HCT116 (cell line): ENCODE data around the gene HSF4. TPM values are rescaled to one million over a fixed set of nuclear protein-coding genes. Genes with fewer than 3 reads are reported as not detected.

ENCODE experiments used
- ATAC-seq: fragments of 200-7000 bp; cut with Tn5 transposase; 2 replicates; pipeline ENCODE4 v1.9.1; 2020; ENCODE audit warnings: mild to moderate bottlenecking, moderate library complexity
- BruUV-seq: library from RNA; stranded (reverse); fragments of 400-500 nt; replicated peaks from 2 replicates; lab custom pipeline; 2021; lab: Mats Ljungman, UMichigan
- CTCF ChIA-PET: fragments of 300-600 bp; sonication (Branson Sonifier 250); formaldehyde crosslinking; loops from one replicate; lab custom pipeline; 2021; ENCODE audit warnings: antibody characterized with exemption; lab: Charles Lee
- POLR2A ChIA-PET: fragments of 300-600, 350-600 bp; sonication (Branson Sonifier 250); formaldehyde crosslinking; loops from one replicate; lab custom pipeline; 2021; ENCODE audit warnings: antibody characterized with exemption; lab: Charles Lee
- RAD21 ChIA-PET, 2 experiments: fragments of 300-600 bp; sonication (Branson Sonifier 250); formaldehyde crosslinking; loops; one replicate each; lab custom pipeline; 2023; ENCODE audit warnings: low total read pairs in 2 of 2; ENCODE audit not compliant: uncharacterized antibody in 2 of 2, unreplicated experiment in 2 of 2, low non-redundant PET in 1 of 2; lab: Charles Lee
- DNase-seq: peaks from one replicate; pipeline ENCODE4 v3.0.0-alpha.2; 2010; ENCODE audit warnings: low read depth, low spot score
- H2AFZ ChIP-seq: fragments of 200-600 bp; shearing (Covaris generic), sonication (generic); 2 replicates; pipeline ENCODE4 v1.6.1; 2017; ENCODE audit warnings: low read depth, mixed run types, mixed read lengths, antibody characterized with exemption, low read length; ENCODE audit not compliant: poor library complexity, severe bottlenecking
- H3K27ac ChIP-seq: 2 replicates; pipeline ENCODE4 v1.5.1; 2012; ENCODE audit warnings: low read depth, low read length
- H3K27me3 ChIP-seq: fragments of 200-600 bp; sonication (generic); 2 replicates; pipeline ENCODE4 v1.6.1; 2016; ENCODE audit warnings: mixed run types, low read length, mixed read lengths; ENCODE audit not compliant: insufficient read depth
- H3K36me3 ChIP-seq, 2 experiments: fragments of 200-500 bp in 1 of 2; fragments of 200-600 bp in 1 of 2; sonication (Bioruptor generic) in 1 of 2; sonication (generic) in 1 of 2; 2 replicates each; pipeline versions ENCODE4 v1.5.1 to v1.6.1; 2014 to 2016; ENCODE audit warnings: low read length in 2 of 2, inconsistent platforms in 1 of 2, mixed read lengths in 1 of 2, mixed run types in 1 of 2; ENCODE audit not compliant: insufficient read depth in 2 of 2, control insufficient read depth in 1 of 2
- H3K4me1 ChIP-seq, 2 experiments: fragments of 200-600 bp in 1 of 2; sonication (generic) in 1 of 2; 2 replicates each; pipeline versions ENCODE4 v1.5.1 to v1.6.1; 2012 to 2017; ENCODE audit warnings: low read length in 2 of 2, inconsistent platforms in 1 of 2, mild to moderate bottlenecking in 1 of 2, mixed read lengths in 1 of 2, mixed run types in 1 of 2, moderate library complexity in 1 of 2; ENCODE audit not compliant: insufficient read depth in 2 of 2, control insufficient read depth in 1 of 2
- H3K4me2 ChIP-seq: fragments of 200-600 bp; sonication (generic); 2 replicates; pipeline ENCODE4 v1.6.1; 2017; ENCODE audit warnings: mixed run types, low read length, mixed read lengths
- H3K4me3 ChIP-seq, 2 experiments: fragments of 200-600 bp in 1 of 2; sonication (generic) in 1 of 2; replicated peaks in 1 of 2; 2 replicates each; pipeline ENCODE4 v1.5.1; 2011 to 2016; ENCODE audit warnings: low read length in 2 of 2, control low read depth in 1 of 2, low read depth in 1 of 2, mild to moderate bottlenecking in 1 of 2, mixed read lengths in 1 of 2, mixed run types in 1 of 2
- H3K79me2 ChIP-seq: fragments of 200-600 bp; sonication (generic); 2 replicates; pipeline ENCODE4 v1.6.1; 2017; ENCODE audit warnings: mild to moderate bottlenecking, mixed run types, low read length, moderate library complexity, mixed read lengths; ENCODE audit not compliant: insufficient read depth
- H3K9ac ChIP-seq: fragments of 200-600 bp; sonication (generic); 2 replicates; pipeline ENCODE4 v1.6.1; 2016; ENCODE audit warnings: low read length, mixed read lengths
- H3K9me2 ChIP-seq: fragments of 200-600 bp; sonication (generic), shearing (Covaris generic); 2 replicates; pipeline ENCODE4 v1.6.1; 2017; ENCODE audit warnings: mixed run types, mild to moderate bottlenecking, moderate library complexity; ENCODE audit not compliant: insufficient read depth
- H3K9me3 ChIP-seq, 2 experiments: fragments of 200-500 bp in 1 of 2; fragments of 200-600 bp in 1 of 2; sonication (Bioruptor generic) in 1 of 2; sonication (generic) in 1 of 2; 2 replicates each; pipeline ENCODE4 v1.6.1; 2014 to 2017; ENCODE audit warnings: low read length in 2 of 2, mixed read lengths in 2 of 2, inconsistent platforms in 1 of 2, low read depth in 1 of 2, mild to moderate bottlenecking in 1 of 2, mixed run types in 1 of 2, moderate library complexity in 1 of 2; ENCODE audit not compliant: control insufficient read depth in 1 of 2, insufficient read depth in 1 of 2
- H4K20me1 ChIP-seq: fragments of 200-600 bp; sonication (generic), shearing (Covaris generic); 2 replicates; pipeline ENCODE4 v1.6.1; 2017; ENCODE audit warnings: mixed run types, mild to moderate bottlenecking, moderate library complexity; ENCODE audit not compliant: insufficient read depth
- CBX3 ChIP-seq: IDR thresholded peaks from 2 replicates; pipeline ENCODE4 v1.6.1; 2012; ENCODE audit warnings: low read depth
- CEBPB ChIP-seq: IDR thresholded peaks from 2 replicates; pipeline ENCODE4 v1.6.1; 2012; ENCODE audit warnings: low read depth
- ELF1 ChIP-seq: IDR thresholded peaks from 2 replicates; pipeline ENCODE4 v1.6.1; 2012; ENCODE audit warnings: low read depth, borderline replicate concordance
- EZH2phosphoT487 ChIP-seq: fragments of 200-600 bp; IDR thresholded peaks from 2 replicates; pipeline ENCODE4 v1.6.1; 2018; ENCODE audit warnings: antibody characterized with exemption, borderline replicate concordance
- FOSL1 ChIP-seq: IDR thresholded peaks from 2 replicates; pipeline ENCODE4 v1.6.1; 2012; ENCODE audit warnings: low read depth
- JUND ChIP-seq: IDR thresholded peaks from 2 replicates; pipeline ENCODE4 v1.6.1; 2012
- POLR2AphosphoS5 ChIP-seq: IDR thresholded peaks from 2 replicates; pipeline ENCODE4 v1.6.1; 2011; ENCODE audit warnings: mild to moderate bottlenecking, low read depth, low read length, moderate library complexity
- RAD21 ChIP-seq: IDR thresholded peaks from 2 replicates; pipeline ENCODE4 v1.6.1; 2012; ENCODE audit warnings: low read depth, mild to moderate bottlenecking
- SIN3A ChIP-seq: IDR thresholded peaks from 2 replicates; pipeline ENCODE4 v1.6.1; 2012; ENCODE audit warnings: low read depth
- SP1 ChIP-seq: IDR thresholded peaks from 2 replicates; pipeline ENCODE4 v1.6.1; 2012; ENCODE audit warnings: low read depth
- YY1 ChIP-seq: IDR thresholded peaks from 2 replicates; pipeline ENCODE4 v1.6.1; 2011; ENCODE audit warnings: low read length, low read depth, moderate library complexity, mild to moderate bottlenecking; ENCODE audit not compliant: insufficient replicate concordance; ENCODE audit errors: extremely low read depth
- ZFX ChIP-seq: fragments of 450-650 bp; IDR thresholded peaks from 2 replicates; pipeline ENCODE4 v1.6.1; 2017
- ZNF274 ChIP-seq: fragments of 200-500 bp; sonication (Bioruptor generic); IDR thresholded peaks from 2 replicates; pipeline ENCODE4 v1.6.1; 2014; ENCODE audit warnings: mild to moderate bottlenecking, low read depth, low read length, inconsistent platforms
- intact Hi-C: fragments of 100-400 bp; cut with micrococcal nuclease; formaldehyde crosslinking; loops from 2 replicates; pipeline ENCODE4 v1.10.0; 2022
- total RNA-seq: library from RNA; stranded (reverse); gene quantifications from one replicate; pipeline ENCODE4 v1.2.1, GENCODE V29; 2021; ENCODE audit not compliant: unreplicated experiment
- TF ChIP-seq, protein P1 (sequence below): IDR thresholded peaks from 2 replicates; pipeline ENCODE4 v1.6.1; 2011; ENCODE audit warnings: mild to moderate bottlenecking, low read length, moderate library complexity; ENCODE audit not compliant: insufficient replicate concordance; ENCODE audit errors: extremely low read depth
- TF ChIP-seq, protein P2 (sequence below), 3 experiments: fragments of 200-600 bp in 1 of 3; sonication (generic) in 1 of 3; IDR thresholded peaks in 2 of 3; conservative IDR thresholded peaks in 1 of 3; 2 replicates each; pipeline ENCODE4 v1.5.1; 2012 to 2017; ENCODE audit warnings: low read depth in 2 of 3, low read length in 2 of 3, antibody characterized with exemption in 1 of 3, borderline replicate concordance in 1 of 3, control low read depth in 1 of 3, mild to moderate bottlenecking in 1 of 3, mixed read lengths in 1 of 3, mixed run types in 1 of 3, moderate library complexity in 1 of 3; ENCODE audit not compliant: insufficient read depth in 1 of 3
- TF ChIP-seq, protein P3 (sequence below): IDR thresholded peaks from 2 replicates; pipeline ENCODE4 v1.6.1; 2012

The HSF4 gene
- total RNA-seq, 1 experiment from 2014 or later, result 46.6 TPM

DNA sequence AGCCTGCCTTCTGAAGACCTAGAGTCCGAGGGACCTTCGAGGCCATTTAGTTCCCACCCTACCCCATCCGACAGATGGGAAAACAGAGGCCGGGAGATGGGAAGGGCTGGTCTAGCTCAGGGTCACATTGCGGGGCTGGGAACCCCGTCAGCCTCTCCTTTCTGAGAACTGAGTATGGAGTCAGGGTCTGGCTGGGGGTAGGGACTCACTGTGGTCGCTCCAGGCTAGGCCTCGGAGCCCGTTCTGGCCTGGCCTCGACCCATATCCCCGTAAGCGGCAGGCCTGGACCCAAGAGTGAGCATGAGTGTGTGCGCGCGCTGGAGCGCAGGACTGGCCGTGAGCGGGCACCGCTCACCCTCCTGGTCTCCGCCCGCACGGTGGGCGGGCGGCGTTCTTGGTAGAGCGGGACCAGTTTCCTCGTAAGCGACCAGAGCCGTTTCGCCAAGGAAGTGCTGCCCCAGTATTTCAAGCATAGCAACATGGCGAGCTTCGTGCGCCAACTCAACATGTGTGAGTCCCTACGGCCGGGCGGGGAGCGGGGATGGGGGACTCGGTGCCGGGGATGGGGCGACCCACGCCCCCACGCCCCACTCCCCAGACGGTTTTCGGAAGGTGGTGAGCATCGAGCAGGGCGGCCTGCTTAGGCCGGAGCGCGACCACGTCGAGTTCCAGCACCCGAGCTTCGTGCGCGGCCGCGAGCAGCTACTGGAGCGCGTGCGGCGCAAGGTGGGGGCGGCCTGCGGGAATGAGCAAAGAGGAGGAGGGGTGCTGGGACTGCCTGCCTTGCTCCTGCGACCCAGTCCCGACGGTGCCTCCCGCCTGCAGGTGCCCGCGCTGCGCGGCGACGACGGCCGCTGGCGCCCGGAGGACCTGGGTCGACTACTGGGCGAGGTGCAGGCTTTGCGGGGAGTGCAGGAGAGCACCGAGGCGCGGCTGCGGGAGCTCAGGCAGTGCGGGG, 855 bp downstream of the HSF4 start (continued):
- TF ChIP-seq ZFX (no peak), ZNF274 (no peak), SIN3A (no peak), JUND (no peak), POLR2AphosphoS5 (no peak), CBX3 (no peak)
- TF ChIP-seq, protein P1, sequence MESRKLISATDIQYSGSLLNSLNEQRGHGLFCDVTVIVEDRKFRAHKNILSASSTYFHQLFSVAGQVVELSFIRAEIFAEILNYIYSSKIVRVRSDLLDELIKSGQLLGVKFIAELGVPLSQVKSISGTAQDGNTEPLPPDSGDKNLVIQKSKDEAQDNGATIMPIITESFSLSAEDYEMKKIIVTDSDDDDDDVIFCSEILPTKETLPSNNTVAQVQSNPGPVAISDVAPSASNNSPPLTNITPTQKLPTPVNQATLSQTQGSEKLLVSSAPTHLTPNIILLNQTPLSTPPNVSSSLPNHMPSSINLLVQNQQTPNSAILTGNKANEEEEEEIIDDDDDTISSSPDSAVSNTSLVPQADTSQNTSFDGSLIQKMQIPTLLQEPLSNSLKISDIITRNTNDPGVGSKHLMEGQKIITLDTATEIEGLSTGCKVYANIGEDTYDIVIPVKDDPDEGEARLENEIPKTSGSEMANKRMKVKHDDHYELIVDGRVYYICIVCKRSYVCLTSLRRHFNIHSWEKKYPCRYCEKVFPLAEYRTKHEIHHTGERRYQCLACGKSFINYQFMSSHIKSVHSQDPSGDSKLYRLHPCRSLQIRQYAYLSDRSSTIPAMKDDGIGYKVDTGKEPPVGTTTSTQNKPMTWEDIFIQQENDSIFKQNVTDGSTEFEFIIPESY, result no peak
- TF ChIP-seq, all 23 proteins: peak for 0

DNA sequence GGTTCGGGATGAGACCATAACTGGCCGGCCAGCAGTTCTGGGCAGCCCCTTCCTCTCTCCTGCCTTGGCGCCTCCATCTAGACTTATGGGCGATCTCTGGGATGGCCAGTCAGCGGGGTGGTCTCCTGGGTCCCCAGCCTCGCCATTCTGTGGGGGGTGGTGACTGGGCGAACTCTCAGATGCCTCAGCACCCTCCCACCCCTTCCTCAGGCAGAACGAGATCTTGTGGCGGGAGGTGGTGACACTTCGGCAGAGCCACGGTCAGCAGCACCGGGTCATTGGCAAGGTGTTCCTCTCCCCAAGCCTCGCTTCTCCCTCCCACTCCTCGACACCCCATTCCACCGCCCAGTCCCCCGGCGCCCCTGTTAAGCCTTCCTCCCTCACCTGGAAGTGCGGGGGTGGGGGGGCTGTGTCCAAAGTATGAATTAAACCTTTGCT, 1.6 kb downstream of the HSF4 start:
- no peaks in the 10 kb centered on the region for H3K36me3 ChIP-seq
- no peaks in the 10 kb centered on the region for H4K20me1 ChIP-seq
- DNase-seq (no peak), ATAC-seq (no peak)
- H3K27me3 ChIP-seq, result no peaks in the 10 kb centered on the region
- POLR2A ChIA-PET, result no interaction called here
- RAD21 ChIA-PET, result no interaction called here
- CTCF ChIA-PET, result interaction anchor here (0.8 to 5.6 kb wide), 2 partner anchors 7 to 148 kb away, joined by 3 to 52 read pairs; partner anchors contain the start of genes FBXL8 and TRADD
- intact Hi-C loops, result no loop called here
- no peak overlapping the region for H3K27ac ChIP-seq
- H3K4me3 ChIP-seq, result no peak overlapping the region
- peaks cover 3% of the 10 kb centered on the region; the same call in 1 of the 2 replicates for H3K79me2 ChIP-seq
- no peak overlapping the region for H3K4me2 ChIP-seq
- H3K4me1 ChIP-seq, result peaks cover 32 to 40% of the 10 kb centered on the region in 2 experiments
- no peak overlapping the region for H2AFZ ChIP-seq
- no TSS peak for BruUV-seq
- no peaks in the 10 kb centered on the region for H3K9me3 ChIP-seq
- TF ChIP-seq EZH2phosphoT487, result no peak
- TF ChIP-seq, protein P1, result no peak
- TF ChIP-seq, protein P2, sequence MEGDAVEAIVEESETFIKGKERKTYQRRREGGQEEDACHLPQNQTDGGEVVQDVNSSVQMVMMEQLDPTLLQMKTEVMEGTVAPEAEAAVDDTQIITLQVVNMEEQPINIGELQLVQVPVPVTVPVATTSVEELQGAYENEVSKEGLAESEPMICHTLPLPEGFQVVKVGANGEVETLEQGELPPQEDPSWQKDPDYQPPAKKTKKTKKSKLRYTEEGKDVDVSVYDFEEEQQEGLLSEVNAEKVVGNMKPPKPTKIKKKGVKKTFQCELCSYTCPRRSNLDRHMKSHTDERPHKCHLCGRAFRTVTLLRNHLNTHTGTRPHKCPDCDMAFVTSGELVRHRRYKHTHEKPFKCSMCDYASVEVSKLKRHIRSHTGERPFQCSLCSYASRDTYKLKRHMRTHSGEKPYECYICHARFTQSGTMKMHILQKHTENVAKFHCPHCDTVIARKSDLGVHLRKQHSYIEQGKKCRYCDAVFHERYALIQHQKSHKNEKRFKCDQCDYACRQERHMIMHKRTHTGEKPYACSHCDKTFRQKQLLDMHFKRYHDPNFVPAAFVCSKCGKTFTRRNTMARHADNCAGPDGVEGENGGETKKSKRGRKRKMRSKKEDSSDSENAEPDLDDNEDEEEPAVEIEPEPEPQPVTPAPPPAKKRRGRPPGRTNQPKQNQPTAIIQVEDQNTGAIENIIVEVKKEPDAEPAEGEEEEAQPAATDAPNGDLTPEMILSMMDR (IDR thresholded peaks at IDR 0.05 in 2 of 3, conservative IDR thresholded peaks at IDR 0.05 in 1 of 3; ENCODE audit: borderline replicate concordance in 1 of 3, insufficient read depth in 1 of 3, low read depth in 2 of 3, low read length in 2 of 3), result no peak
- no peak for TF ChIP-seq POLR2AphosphoS5
- TF ChIP-seq ZFX, result no peak
- no peak for TF ChIP-seq SP1
- TF ChIP-seq JUND, result no peak
- TF ChIP-seq FOSL1, result no peak
- no peak for TF ChIP-seq RAD21
- TF ChIP-seq CBX3, result no peak
- TF ChIP-seq CEBPB, result no peak
- TF ChIP-seq YY1, result no peak
- no peak for TF ChIP-seq SIN3A
- TF ChIP-seq, protein P3, sequence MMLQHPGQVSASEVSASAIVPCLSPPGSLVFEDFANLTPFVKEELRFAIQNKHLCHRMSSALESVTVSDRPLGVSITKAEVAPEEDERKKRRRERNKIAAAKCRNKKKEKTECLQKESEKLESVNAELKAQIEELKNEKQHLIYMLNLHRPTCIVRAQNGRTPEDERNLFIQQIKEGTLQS, result no peak
- TF ChIP-seq ELF1, result no peak
- no peaks in the 10 kb centered on the region for H3K9me2 ChIP-seq
- no peak overlapping the region for H3K9ac ChIP-seq
